MM.1S (cell line): ENCODE measurements around the gene ATF2.

ENCODE experiments used
- DNase-seq: peaks from one replicate; pipeline ENCODE4 v3.0.0-alpha.2; 2015
- H2AFZ ChIP-seq: fragments of 300-600 bp; sonication (generic); 2 replicates; pipeline ENCODE4 v1.6.0; 2016; ENCODE audit warnings: antibody characterized with exemption, low read length
- H3F3A ChIP-seq: fragments of 300-600 bp; sonication (generic); 2 replicates; pipeline ENCODE4 v1.6.1; 2016; ENCODE audit warnings: mild to moderate bottlenecking, antibody characterized with exemption, low read length, moderate library complexity, mixed read lengths; ENCODE audit not compliant: insufficient read depth
- H3K27ac ChIP-seq: fragments of 300-600 bp; sonication (generic); 2 replicates; pipeline ENCODE4 v1.5.1; 2016; ENCODE audit warnings: mild to moderate bottlenecking, low read length
- H3K27me3 ChIP-seq: fragments of 300-600 bp; sonication (generic); replicated peaks from 2 replicates; pipeline ENCODE4 v1.6.0; 2016; ENCODE audit warnings: low read length; ENCODE audit not compliant: insufficient read depth
- H3K36me3 ChIP-seq: fragments of 300-600 bp; sonication (generic); replicated peaks from 2 replicates; pipeline ENCODE4 v1.6.1; 2016; ENCODE audit warnings: mild to moderate bottlenecking, low read length, mixed read lengths; ENCODE audit not compliant: insufficient read depth
- H3K4me1 ChIP-seq: fragments of 300-600 bp; sonication (generic); 2 replicates; pipeline ENCODE4 v1.6.1; 2016; ENCODE audit warnings: low read length, mixed read lengths
- H3K4me2 ChIP-seq: fragments of 300-600 bp; sonication (generic); 2 replicates; pipeline ENCODE4 v1.6.0; 2016; ENCODE audit warnings: low read depth, low read length
- H3K4me3 ChIP-seq: fragments of 300-600 bp; sonication (generic); 2 replicates; pipeline ENCODE4 v1.5.1; 2016; ENCODE audit warnings: low read length, mixed read lengths
- H3K79me2 ChIP-seq: fragments of 300-600 bp; sonication (generic); 2 replicates; pipeline ENCODE4 v1.6.1; 2016; ENCODE audit warnings: mixed run types, low read length, mixed read lengths
- H3K9ac ChIP-seq: fragments of 300-600 bp; sonication (generic); 2 replicates; pipeline ENCODE4 v1.6.1; 2016; ENCODE audit warnings: low read length, mixed read lengths
- H3K9me2 ChIP-seq: fragments of 300-600 bp; sonication (generic); replicated peaks from 2 replicates; pipeline ENCODE4 v1.6.1; 2016; ENCODE audit warnings: mild to moderate bottlenecking, low read length, mixed read lengths; ENCODE audit not compliant: insufficient read depth
- H3K9me3 ChIP-seq: fragments of 300-600 bp; sonication (generic); replicated peaks from 2 replicates; pipeline ENCODE4 v1.6.1; 2016; ENCODE audit warnings: mild to moderate bottlenecking, low read length, mixed read lengths; ENCODE audit not compliant: insufficient read depth
- H4K20me1 ChIP-seq: fragments of 300-600 bp; sonication (generic); 2 replicates; pipeline ENCODE4 v1.6.1; 2016; ENCODE audit warnings: mild to moderate bottlenecking, low read length, moderate library complexity, mixed read lengths; ENCODE audit not compliant: insufficient read depth
- CTCF ChIP-seq: fragments of 300-600 bp; sonication (generic); IDR thresholded peaks from 2 replicates; pipeline ENCODE4 v1.5.1; 2016; ENCODE audit warnings: antibody characterized with exemption, low read length, mixed read lengths
- EZH2 ChIP-seq: fragments of 300-600 bp; sonication (generic); optimal IDR thresholded peaks from 2 replicates; pipeline ENCODE3; 2017; ENCODE audit warnings: low read depth, mild to moderate bottlenecking, antibody characterized with exemption, low read length, mixed read lengths
- EZH2phosphoT487 ChIP-seq: fragments of 300-600 bp; sonication (generic); IDR thresholded peaks from 2 replicates; pipeline ENCODE4 v1.6.1; 2018; ENCODE audit warnings: antibody characterized with exemption, low read length

ATF2 gene

DNA sequence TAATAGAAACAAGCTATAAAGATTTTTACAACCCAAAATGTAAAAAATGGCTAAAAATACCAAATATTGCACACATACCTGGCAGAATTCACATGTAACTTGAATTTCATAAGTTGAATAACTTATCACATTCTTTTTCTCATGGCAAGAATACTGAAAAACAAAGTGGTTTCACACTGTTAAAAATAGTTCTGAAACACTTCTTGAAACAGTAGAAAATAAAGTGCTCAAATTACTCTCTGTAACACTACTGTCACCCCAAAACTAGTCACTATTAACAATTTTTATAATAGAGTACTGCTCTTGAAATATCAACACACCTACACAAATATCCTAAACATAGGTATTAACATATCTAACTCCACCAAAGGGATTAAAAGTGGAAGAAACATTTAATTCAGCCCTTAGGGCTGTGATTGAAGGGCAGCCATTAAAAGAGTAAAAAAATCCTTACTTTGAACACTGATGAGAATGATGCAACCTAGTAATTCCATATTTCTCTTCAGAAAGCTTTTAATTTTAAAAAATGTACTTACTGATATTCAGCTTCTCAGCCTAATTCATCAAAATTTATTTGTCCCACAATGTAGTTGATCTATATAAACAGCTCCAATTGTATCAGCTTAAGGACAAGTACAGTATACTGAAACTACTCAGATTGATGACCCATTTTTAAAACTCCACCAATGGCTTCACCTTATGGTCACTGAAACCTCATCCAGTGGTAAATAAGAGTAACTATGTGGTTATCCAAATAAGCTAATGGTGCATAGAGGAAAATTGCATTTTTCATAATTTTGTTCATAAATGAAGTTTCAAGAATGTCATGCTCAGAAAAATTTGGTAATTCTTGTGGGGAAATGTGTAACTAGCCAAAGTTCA, 31.4 kb downstream of the ATF2 start:
- no peak overlapping the region for H2AFZ ChIP-seq
- H3K27ac ChIP-seq: peak overlapping the region; percentile 74
- peak overlapping the region; percentile 58 for H3K4me2 ChIP-seq
- DNase-seq: peak; percentile 59
- H4K20me1 ChIP-seq: no peaks in the 10 kb centered on the region
- H3K4me1 ChIP-seq: peaks cover 54% of the 10 kb centered on the region
- H3K9me2 ChIP-seq: no peaks in the 10 kb centered on the region
- peaks cover 21% of the 10 kb centered on the region for H3F3A ChIP-seq
- no peaks in the 10 kb centered on the region for H3K9me3 ChIP-seq
- H3K4me3 ChIP-seq: peak overlapping the region; percentile 11; the same call in 1 of the 2 replicates
- TF ChIP-seq CTCF: no peak
- no peak for TF ChIP-seq EZH2phosphoT487
- TF ChIP-seq EZH2: no peak
- no peaks in the 10 kb centered on the region for H3K36me3 ChIP-seq
- H3K9ac ChIP-seq: peak overlapping the region; percentile 4; the same call in 1 of the 2 replicates
- peaks cover 77% of the 10 kb centered on the region for H3K79me2 ChIP-seq
- H3K27me3 ChIP-seq: no peaks in the 10 kb centered on the region

GRCh38 chr2:175135862-175136261, 32.1 kb downstream of the ATF2 start:
- Histone ChIP-seq H3K9me2 (no peaks in the 10 kb centered on the region), H4K20me1 (no peaks in the 10 kb centered on the region), H3K4me3 (peak overlapping the region; percentile 11; the same call in 1 of the 2 replicates), H3K9me3 (no peaks in the 10 kb centered on the region), H3K4me1 (peaks cover 61% of the 10 kb centered on the region), H3K27me3 (no peaks in the 10 kb centered on the region), H3K36me3 (no peaks in the 10 kb centered on the region), H2AFZ (no peak overlapping the region), H3F3A (peaks cover 21% of the 10 kb centered on the region), H3K9ac (peak overlapping the region; percentile 4; the same call in 1 of the 2 replicates), H3K79me2 (peaks cover 78% of the 10 kb centered on the region), H3K27ac (peak overlapping the region; percentile 74; the same call in 1 of the 2 replicates), H3K4me2 (peak overlapping the region; percentile 58)
- DNase-seq: no peak
- TF ChIP-seq EZH2phosphoT487 (no peak), CTCF (no peak), EZH2 (no peak)

DNA sequence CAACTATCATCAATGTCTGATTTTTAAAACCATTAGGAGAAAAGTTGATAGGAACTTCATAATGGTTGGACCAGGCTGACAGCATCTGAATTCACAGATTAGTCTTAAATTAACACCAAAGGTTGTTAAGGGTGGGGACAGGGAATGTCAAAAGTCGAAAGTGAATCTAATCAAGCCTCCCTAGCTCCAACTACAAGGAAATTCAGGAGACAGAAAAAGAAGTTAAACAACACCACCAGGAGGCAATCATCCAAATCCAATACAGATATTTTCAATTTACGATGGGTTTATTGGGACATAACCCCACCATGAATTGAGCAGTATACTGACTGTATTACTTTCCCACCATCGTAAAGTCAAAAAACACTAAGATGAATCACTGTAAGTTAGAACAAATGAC, 32.8 kb downstream of the ATF2 start:
- Histone ChIP-seq H3K27ac (no peak overlapping the region), H2AFZ (no peak overlapping the region), H3K27me3 (no peaks in the 10 kb centered on the region), H3K4me1 (peaks cover 63% of the 10 kb centered on the region), H4K20me1 (no peaks in the 10 kb centered on the region), H3K9me3 (no peaks in the 10 kb centered on the region), H3K4me2 (peak overlapping the region; percentile 58; the same call in 1 of the 2 replicates), H3K36me3 (no peaks in the 10 kb centered on the region), H3K9ac (no peak overlapping the region), H3K4me3 (no peak overlapping the region), H3F3A (peaks cover 21% of the 10 kb centered on the region), H3K9me2 (no peaks in the 10 kb centered on the region), H3K79me2 (peaks cover 77% of the 10 kb centered on the region)
- no peak for DNase-seq
- no peak for TF ChIP-seq EZH2phosphoT487
- TF ChIP-seq EZH2: no peak
- TF ChIP-seq CTCF: no peak
